ENCODE measurements around the gene ZNF205.
A peak's percentile ranks its signal among the peaks of the same experiment; 100 is the strongest.

Gene ZNF205

GRCh38 chr16:3143189-3143588 lies 30.8 kb downstream of the ZNF205 start:
- Histone ChIP-seq H3K36me3 (ENCODE audit: control insufficient read depth in 2 of 2, insufficient read depth in 1 of 2, low read length in 2 of 2) (peaks cover 0 to 34% of the 10 kb centered on the region in 2 experiments; a peak in 1 of 3 replicates), H3K27ac (ENCODE audit: extremely low read depth, low read depth, low read length) (no peak overlapping the region), H3K4me1 (ENCODE audit: control insufficient read depth, insufficient read depth, low read length) (no peaks in the 10 kb centered on the region), H3K4me3 (ENCODE audit: low read depth, low read length) (no peak overlapping the region), H3K9me3 (ENCODE audit: control insufficient read depth, insufficient read depth, low read depth, low read length) (no peaks in the 10 kb centered on the region)
- ChIA-PET CTCF (interaction anchor here (0.6 to 1.0 kb wide), 2 partner anchors 14 to 84 kb away, joined by 3 read pairs; no protein-coding TSS in a partner anchor), POLR2A (interaction anchor here (1.0 to 1.7 kb wide), 2 partner anchors 9 to 29 kb away, joined by 3 to 13 read pairs; partner anchors contain the start of gene ZNF213)
- TF ChIP-seq PRDM6 (tag by site-specific recombination; IDR thresholded peaks at IDR 0.05) (no peak), ZNF843 (tag by site-specific recombination; IDR thresholded peaks at IDR 0.05) (no peak), ZNF433 (tag by site-specific recombination; IDR thresholded peaks at IDR 0.05; ENCODE audit: low read depth) (no peak), ELK4 (IDR thresholded peaks at IDR 0.05; ENCODE audit: borderline replicate concordance, low read depth, low read length) (no peak), ZNF239 (tag by site-specific recombination; IDR thresholded peaks at IDR 0.05) (no peak), GLIS1 (tag by site-specific recombination; IDR thresholded peaks at IDR 0.05) (no peak), GLI4 (tag by site-specific recombination; IDR thresholded peaks at IDR 0.05) (no peak), SALL2 (tag by site-specific recombination; IDR thresholded peaks at IDR 0.05; ENCODE audit: borderline replicate concordance) (no peak)

DNA sequence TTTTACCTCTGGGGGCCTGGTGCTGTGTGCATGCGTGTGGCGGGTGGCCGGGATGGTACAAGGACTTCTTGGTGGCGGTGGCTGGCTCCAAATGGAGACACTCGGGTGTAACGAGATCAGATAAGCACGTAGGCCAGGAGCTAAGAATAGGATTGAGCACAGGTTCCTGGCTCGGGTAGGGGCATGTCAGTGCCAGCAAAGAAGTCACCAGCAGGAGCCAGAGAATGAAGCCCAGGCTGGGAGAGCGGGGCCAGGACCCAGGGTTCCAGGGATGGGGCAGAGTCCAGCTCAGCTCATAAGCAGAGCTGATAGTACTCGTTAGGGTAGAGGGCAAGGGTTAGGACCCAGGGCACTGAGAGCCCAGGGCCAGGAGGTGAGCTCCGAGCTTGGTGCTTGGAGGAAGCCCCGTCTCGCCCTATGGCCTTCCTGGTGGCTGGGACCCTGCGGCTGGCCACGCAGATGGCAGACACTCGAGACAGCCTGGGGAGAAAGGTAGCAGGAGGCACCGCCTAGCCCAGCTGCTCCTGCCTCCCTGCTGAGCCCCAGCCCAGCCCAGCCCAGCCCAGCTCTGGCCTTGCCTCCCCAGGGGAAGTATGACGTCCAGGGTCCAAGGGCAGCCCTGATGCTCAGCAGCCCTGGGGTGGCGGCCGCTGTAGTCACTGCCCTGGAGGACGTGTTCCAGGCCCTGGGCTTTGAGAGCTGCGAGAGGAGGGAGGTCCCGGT lies 31.4 kb downstream of the ZNF205 start:
- Histone ChIP-seq H3K4me3 (ENCODE audit: low read depth, low read length) (no peak overlapping the region), H3K27ac (ENCODE audit: extremely low read depth, low read depth, low read length) (no peak overlapping the region), H3K4me1 (ENCODE audit: control insufficient read depth, insufficient read depth, low read length) (no peaks in the 10 kb centered on the region), H3K9me3 (ENCODE audit: control insufficient read depth, insufficient read depth, low read depth, low read length) (no peaks in the 10 kb centered on the region), H3K36me3 (ENCODE audit: control insufficient read depth in 2 of 2, insufficient read depth in 1 of 2, low read length in 2 of 2) (peaks cover 0 to 28% of the 10 kb centered on the region in 2 experiments; a peak in 1 of 3 replicates)
- ChIA-PET POLR2A (interaction anchor here (0.8 to 1.7 kb wide), 3 partner anchors 9 to 28 kb away, joined by 3 to 13 read pairs (median 3); partner anchors contain the start of gene ZNF213), CTCF (interaction anchor here (0.6 to 1.0 kb wide), 3 partner anchors 14 to 84 kb away, joined by 3 read pairs; no protein-coding TSS in a partner anchor)
- no peak for TF ChIP-seq HOXD13 (CRISPR knock-in tag; IDR thresholded peaks at IDR 0.05; ENCODE audit: borderline replicate concordance)
- TF ChIP-seq ZNF449 (tag by site-specific recombination; IDR thresholded peaks at IDR 0.05) = peak; percentile 35; the same call in 1 of the 2 replicates
- TF ChIP-seq ZNF311 (tag by site-specific recombination; IDR thresholded peaks at IDR 0.05; ENCODE audit: borderline replicate concordance) = no peak
- peak; percentile 78 for TF ChIP-seq ZIC2 (tag by site-specific recombination; IDR thresholded peaks at IDR 0.05)

GRCh38 chr16:3144321-3144983 lies 32.1 kb downstream of the ZNF205 start:
- H3K27ac ChIP-seq (ENCODE audit: extremely low read depth, low read depth, low read length) = no peak overlapping the region
- no peak overlapping the region for H3K4me3 ChIP-seq (ENCODE audit: low read depth, low read length)
- CTCF ChIA-PET = interaction anchor here (0.6 to 1.0 kb wide), 2 partner anchors 14 to 15 kb away, joined by 3 read pairs; no protein-coding TSS in a partner anchor
- POLR2A ChIA-PET = interaction anchor here (0.8 to 1.7 kb wide), 2 partner anchors 10 kb away, joined by 3 to 13 read pairs; partner anchors contain the start of gene ZNF213
- H3K9me3 ChIP-seq (ENCODE audit: control insufficient read depth, insufficient read depth, low read depth, low read length) = no peaks in the 10 kb centered on the region
- H3K36me3 ChIP-seq (ENCODE audit: control insufficient read depth in 2 of 2, insufficient read depth in 1 of 2, low read length in 2 of 2) = peaks cover 0 to 21% of the 10 kb centered on the region in 2 experiments; a peak in 1 of 3 replicates
- H3K4me1 ChIP-seq (ENCODE audit: control insufficient read depth, insufficient read depth, low read length) = no peaks in the 10 kb centered on the region
- TF ChIP-seq ZIC2 (tag by site-specific recombination; IDR thresholded peaks at IDR 0.05) = peak; percentile 68
- no peak for TF ChIP-seq PRDM4 (tag by site-specific recombination; IDR thresholded peaks at IDR 0.05)
- TF ChIP-seq ZBTB7A (tag by site-specific recombination; IDR thresholded peaks at IDR 0.05; ENCODE audit: low read depth) = no peak
- no peak for TF ChIP-seq ZFP41 (tag by site-specific recombination; IDR thresholded peaks at IDR 0.05; ENCODE audit: borderline replicate concordance)
- TF ChIP-seq ZNF280D (tag by site-specific recombination; IDR thresholded peaks at IDR 0.05) = no peak
